Measurements from ENCODE around the gene SKOR1.

GRCh38 chr15:67815036-67815592 lies 10.2 kb upstream of the SKOR1 start:
- TF ChIP-seq ZNF274 (IDR thresholded peaks at IDR 0.05; ENCODE audit: low read depth, low read length), result no peak
- TF ChIP-seq YY1 (IDR thresholded peaks at IDR 0.05; ENCODE audit: insufficient read depth, insufficient read length), result no peak
